Heart left ventricle (tissue), 13 donors: Measurements from ENCODE around the gene MARK3.

Experiments
- POLR2A ChIP-seq, 2 donors: fragments of 450-650 bp; IDR thresholded peaks; one replicate each; pipeline ENCODE4 v1.6.1; 2017; ENCODE audit warnings: antibody characterized with exemption in 2 of 2, mild to moderate bottlenecking in 2 of 2, moderate library complexity in 2 of 2
- TF ChIP-seq, protein P1 (sequence below), 12 donors: fragments of 200-600 bp; sonication (generic) in 4 of 12; IDR thresholded peaks; one replicate each; pipeline versions ENCODE4 v1.5.0 to v1.8.0; 2018 to 2022; ENCODE audit warnings: antibody characterized with exemption in 12 of 12, mild to moderate bottlenecking in 5 of 12
- donor health status: ischemic (EF 13 %, LVEDD 7.1; RV severe dilation, severe dysfunction).
- donor health status: DM: no; HTN: yes; CAD: no.
- donor health status: DM: no; HTN: no; CAD: no.
- donor health status: ischemic (EF 25% LVEDD 6.9; RV normal size, moderate dysfunction).
- donor health status: ischemic (EF 25% LVEDD 5.7; RV mildly dilated, moderate dysfunction).
- donor health status: ischemic (EF 35%, LVEDD 5.7; RV mildly dilated, moderate dysfunction).
- donor health status: nonischemic (EF 11% LVEDD 7.7; RV severe dilation, severe dysfunction).
- donor health status: DM: yes; HTN: yes; CAD: no.
- donor health status: PGD.
- donor health status: ischemic (EF 29% LVEDD 5.4; RV normal size, mild dysfunction).
- donor health status: nonischemic (EF 23%, LVEDD 6.1; RV moderate dilation, normal function).

- TF ChIP-seq POLR2A (IDR thresholded peaks at IDR 0.05) = no peak
- TF ChIP-seq, protein P1, sequence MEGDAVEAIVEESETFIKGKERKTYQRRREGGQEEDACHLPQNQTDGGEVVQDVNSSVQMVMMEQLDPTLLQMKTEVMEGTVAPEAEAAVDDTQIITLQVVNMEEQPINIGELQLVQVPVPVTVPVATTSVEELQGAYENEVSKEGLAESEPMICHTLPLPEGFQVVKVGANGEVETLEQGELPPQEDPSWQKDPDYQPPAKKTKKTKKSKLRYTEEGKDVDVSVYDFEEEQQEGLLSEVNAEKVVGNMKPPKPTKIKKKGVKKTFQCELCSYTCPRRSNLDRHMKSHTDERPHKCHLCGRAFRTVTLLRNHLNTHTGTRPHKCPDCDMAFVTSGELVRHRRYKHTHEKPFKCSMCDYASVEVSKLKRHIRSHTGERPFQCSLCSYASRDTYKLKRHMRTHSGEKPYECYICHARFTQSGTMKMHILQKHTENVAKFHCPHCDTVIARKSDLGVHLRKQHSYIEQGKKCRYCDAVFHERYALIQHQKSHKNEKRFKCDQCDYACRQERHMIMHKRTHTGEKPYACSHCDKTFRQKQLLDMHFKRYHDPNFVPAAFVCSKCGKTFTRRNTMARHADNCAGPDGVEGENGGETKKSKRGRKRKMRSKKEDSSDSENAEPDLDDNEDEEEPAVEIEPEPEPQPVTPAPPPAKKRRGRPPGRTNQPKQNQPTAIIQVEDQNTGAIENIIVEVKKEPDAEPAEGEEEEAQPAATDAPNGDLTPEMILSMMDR (IDR thresholded peaks at IDR 0.05) = no peak
These were observed 148.9 kb downstream of the MARK3 start for GRCh38 chr14:103533999-103534575.
